Amygdala (tissue), 56 donors: ENCODE results near the gene PHC2.
A peak's percentile ranks its signal among the peaks of the same experiment; 100 is the strongest.

Experiments
- DNase-seq, 56 donors: peaks; one replicate each; lab custom pipeline; 2025; lab: John Stamatoyannopoulos, UW

The PHC2 gene

DNA sequence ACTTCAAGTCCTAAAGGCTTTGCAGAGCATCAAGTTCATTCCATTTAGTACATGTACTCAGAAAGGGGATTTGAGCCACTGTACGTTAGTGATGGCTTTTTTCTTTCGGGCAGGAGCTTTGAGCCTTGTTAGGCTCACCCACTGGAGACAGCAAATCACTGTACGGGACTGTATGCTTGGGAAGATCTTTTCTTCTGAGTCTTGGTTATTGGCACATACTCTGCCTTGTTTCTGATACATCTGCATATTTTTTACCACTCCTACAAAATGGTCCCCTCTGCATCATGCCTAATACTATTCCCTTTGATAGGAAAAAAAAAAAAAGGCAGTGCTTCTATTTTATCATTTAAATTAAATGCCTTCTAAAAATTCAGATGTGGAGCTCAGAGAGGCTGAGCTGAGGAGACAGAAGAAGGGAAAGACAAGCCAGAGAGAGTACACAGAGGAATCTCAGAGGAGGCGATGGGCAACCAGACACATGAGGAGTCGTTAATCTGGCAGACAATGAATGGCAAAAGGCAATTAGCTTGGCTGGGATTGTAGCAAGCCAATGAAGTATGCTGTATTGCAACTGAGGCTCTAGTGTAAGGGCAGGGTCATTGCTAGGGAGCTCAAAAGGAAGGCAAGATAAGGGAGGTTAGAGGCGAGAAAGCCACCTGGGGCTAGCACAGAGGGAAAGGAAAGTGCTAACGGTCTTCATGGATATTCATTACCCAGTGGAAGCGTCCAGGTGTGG is 39.4 kb downstream of the PHC2 start:
- no peak for DNase-seq

- no peak for DNase-seq
Measured at GRCh38 chr1:33390542-33390941, 40.4 kb downstream of the PHC2 start.

GRCh38 chr1:33388805-33389771 is 41.8 kb downstream of the PHC2 start:
- peak in 3 of 56 donors; percentile 21 to 40 (median 35) for DNase-seq

GRCh38 chr1:33387625-33388024 is 43.3 kb downstream of the PHC2 start:
- no peak for DNase-seq

GRCh38 chr1:33385251-33385650 is 45.6 kb downstream of the PHC2 start:
- DNase-seq: no peak

DNA sequence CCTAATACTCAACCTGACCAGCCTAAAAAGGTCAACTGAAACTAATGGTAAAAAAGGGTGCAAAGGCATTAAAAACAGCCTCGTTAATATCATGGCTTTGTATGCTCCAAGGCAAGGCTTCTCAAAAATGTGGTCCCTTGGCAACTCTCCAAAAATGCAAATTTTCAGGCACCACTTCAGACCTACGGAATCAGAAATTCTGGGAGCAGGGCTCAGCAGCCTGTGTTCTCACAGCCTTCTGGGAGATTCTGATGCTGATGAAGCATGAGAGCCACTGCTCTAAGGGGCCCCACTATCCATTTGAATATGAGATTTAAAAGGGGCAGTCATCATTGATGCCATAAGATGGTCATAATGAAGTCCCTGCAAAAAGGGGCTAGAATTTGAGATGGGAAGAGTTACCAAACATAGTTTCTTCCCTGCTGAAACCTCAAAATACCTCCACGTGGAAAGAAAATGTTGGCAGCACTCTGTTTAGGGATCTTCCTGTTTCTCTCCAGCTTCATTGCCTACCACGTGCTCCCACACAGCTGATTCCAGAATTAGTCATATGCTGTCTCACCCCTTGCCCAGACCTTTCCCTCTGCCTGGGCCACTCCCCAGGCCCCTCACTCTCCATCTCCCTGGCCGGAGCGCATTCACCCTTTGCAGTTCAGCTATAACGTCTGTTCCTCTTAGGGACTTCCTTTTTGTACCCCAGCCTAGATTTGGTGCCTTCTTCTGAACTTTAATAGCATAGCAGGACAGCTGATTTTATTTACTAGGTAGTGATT is 46.7 kb downstream of the PHC2 start:
- peak in 4 of 56 donors; percentile 21 to 34 (median 28) for DNase-seq

DNA sequence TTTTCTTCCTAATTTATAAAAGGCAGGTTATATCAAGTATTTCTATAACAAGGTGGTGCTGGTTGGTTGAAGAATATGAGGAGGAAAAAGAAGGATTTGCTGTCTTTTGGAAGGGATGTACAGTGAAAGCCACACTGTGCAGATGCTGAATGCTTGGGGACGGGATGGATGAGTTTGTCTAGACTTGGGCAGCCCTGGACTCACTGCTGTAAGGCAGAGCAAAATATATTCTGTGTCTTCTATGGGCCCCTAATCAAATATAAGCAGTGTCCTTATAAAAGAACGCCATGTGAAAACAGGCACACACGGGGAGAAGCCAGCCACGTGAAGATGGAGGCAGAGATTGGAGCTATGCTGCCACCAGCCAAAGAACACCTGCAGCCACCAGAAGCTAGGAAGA is 47.4 kb downstream of the PHC2 start:
- DNase-seq: no peak

DNA sequence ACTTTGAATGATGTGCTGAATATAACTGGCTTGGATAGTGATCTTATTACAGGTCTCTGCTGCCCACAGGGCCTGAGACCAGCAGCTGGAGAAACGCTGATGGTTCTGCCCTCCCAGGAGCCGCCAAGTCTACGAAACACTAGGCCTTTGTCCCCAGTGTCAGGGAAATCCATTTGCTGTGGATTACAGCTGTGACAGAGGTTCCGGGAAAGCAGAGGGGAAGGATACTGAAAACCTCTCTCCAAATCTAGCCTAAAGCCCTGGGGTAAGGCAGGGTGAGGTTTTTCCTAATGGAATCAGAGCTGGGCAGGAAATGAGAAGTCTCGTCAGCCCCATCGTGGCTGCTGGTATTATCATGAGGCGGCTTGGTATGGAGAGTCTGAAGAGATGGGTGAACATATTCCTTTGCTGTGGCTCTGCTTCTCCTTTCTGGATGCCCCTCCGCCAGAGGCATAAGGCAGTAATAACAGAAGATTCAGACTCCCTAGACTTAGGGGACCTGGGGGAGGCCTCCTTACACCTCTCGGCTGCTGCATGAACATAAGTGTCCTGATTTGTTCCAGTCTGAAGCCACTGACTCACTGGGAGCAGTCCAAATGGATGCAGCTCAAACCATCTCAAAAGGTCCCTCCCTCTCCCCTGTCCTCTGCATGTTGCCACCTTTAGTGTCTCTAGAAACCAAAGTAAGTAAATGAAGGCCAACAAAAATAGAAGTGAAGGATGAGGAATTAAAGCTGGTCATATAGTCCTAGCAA is 48.1 kb downstream of the PHC2 start:
- peak in 42 of 56 donors; percentile 30 to 82 (median 58) for DNase-seq

GRCh38 chr1:33381977-33382376 is 48.9 kb downstream of the PHC2 start:
- no peak for DNase-seq

GRCh38 chr1:33380811-33381210 is 50.1 kb downstream of the PHC2 start:
- no peak for DNase-seq

DNA sequence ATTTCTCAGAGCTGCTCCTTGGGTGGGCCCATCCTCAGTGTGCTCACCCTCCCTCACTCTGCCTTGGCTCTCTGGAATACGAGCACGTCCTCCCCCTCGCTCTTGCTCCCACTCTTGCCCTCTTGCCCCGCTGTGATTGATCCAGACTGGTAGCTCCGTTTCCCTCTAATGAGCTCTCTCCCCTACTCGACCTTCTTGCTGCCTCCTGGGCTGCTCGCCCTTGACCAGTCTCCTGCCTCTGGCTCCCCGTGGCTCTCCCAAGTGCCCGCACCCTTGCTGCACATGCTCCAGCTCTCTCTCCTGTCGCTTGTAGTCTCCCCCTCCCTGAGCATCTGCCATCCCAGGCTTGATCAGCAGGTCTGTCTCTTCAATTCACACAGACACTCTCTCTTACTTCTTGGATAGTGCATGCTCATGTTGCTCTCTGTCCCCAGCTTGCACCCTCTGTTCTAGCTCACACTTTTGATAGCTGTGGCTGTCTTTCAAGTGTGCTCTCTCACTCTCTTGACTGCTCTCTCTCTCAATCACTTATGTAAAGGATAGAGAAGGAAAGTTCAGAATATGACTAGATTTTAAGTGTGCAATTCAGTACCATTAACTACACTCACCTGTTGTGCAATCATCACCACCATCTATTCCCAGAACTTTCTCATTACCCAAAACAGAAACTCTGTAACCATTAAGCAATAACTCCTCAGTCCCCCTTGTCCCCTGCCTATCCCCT is 51.1 kb downstream of the PHC2 start:
- DNase-seq: peak in 1 of 56 donors; percentile 10

- DNase-seq: peak in 2 of 56 donors; percentile 7 to 15
Measured at GRCh38 chr1:33378976-33379375, 51.9 kb downstream of the PHC2 start.

- no peak for DNase-seq
Measured at GRCh38 chr1:33378524-33378923, 52.4 kb downstream of the PHC2 start.

GRCh38 chr1:33377756-33378155 is 53.1 kb downstream of the PHC2 start:
- no peak for DNase-seq

DNA sequence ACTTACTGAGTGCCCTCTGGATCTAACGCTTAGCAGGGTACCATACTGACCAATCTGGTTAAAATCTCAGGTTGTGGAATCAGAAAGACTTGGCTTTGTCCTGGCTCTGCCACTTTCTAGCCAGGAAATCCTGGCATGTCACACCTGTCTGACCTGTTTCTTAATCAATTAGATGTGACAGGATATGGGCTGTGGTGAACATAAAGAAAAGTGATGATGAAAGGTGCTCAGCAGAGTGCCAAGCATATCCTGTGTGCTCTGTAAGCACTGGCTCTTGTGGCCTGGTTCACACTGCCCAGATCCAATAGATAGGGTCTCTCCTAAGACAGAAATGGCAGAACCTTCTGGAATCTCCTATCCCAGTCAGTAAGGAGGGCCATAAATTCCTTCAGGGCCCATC is 53.9 kb downstream of the PHC2 start:
- DNase-seq: no peak

DNA sequence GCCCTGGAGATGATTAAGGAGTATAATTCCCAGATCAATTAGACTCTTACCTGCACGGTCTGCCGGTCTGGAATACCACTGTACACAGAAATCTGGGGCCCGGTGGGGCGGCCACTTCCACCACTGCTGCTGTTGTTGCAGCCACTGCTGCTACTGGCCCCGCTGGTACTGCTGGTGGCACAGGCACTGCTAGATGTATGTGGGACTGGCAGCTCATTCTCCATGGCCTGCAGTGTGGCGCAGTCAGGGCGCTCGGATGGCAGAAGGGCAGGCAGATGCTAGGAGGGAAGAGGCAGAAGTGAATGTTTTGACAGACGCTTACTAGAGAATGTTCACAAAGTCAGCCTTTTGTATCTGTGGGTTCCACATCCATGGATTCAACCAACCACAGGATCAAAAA is 55.6 kb downstream of the PHC2 start:
- DNase-seq: no peak

DNA sequence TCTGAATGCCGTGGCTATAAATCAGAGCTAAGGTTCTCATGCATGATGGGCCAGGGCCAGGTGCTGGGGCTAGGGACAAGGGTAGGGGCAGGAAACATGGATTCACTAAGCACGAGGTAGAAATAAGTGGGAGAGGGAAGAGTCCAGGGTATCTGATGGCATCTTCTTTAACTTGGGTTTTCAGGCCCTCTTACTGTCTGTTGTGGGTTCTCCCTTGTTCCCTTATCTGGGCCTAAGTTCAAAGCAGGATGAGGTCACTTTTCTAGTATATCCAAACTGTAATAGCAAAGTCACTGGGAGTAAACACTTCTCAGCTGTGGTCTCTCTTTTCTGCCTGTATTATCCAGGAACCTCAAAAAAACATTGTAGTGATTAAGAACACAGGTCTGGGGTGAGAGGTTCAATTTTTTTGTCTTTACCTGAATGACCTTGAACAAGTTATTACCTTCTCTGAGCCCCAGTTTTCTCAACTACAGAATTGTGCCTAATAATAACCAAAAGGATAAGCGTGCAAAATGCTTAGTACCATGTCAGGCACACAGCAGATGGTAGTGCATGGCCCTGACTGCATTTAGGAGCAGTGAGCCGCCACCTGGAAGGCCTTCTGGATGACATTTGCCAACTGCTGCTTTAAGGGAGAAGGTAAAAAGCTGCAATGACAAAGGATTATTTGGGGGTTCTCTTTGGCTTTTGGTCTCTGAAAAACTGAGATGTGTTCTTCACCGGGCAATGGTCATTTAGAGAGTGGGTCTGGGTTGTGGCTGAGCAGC is 56.4 kb downstream of the PHC2 start:
- no peak for DNase-seq

DNA sequence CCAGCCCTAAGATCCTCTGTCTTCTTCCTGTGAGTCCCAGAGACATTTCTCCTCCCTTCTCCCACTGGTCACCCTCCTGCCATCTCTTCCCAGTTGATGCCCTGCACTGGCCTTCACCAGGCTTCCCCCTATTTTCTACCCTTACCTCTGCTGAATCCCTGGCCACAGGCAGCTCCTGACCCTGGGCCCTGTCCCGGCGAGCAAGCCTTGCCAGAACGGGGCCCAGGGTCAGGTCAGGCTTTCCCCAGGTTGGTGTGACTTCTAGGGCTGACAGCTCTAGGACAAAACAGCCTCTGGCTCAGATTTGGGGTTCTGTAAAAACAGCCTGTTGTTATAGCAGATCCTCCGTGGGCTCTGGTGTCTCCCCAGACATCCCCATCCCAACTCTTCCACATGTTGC is 57.3 kb downstream of the PHC2 start:
- no peak for DNase-seq

- no peak for DNase-seq
Measured at GRCh38 chr1:33372677-33373076, 58.2 kb downstream of the PHC2 start.
